A549 treated with dexamethasone at 1 μM for 4 hours (cell line): Measurements from ENCODE around the gene ENDOU. TPM values are rescaled to one million over a fixed set of nuclear protein-coding genes. Genes with fewer than 3 reads are reported as not detected.

Experiments
- total RNA-seq: library from RNA; stranded (reverse); fragments of 200-300 nt; extraction: Qiagen RNA extraction; gene quantifications from 5 replicates; pipeline ENCODE4 v1.2.3, GENCODE V29; 2022

ENDOU gene
- total RNA-seq = 0.07 to 0.09 TPM in 2 of 5 replicates, not detected in the others

DNA sequence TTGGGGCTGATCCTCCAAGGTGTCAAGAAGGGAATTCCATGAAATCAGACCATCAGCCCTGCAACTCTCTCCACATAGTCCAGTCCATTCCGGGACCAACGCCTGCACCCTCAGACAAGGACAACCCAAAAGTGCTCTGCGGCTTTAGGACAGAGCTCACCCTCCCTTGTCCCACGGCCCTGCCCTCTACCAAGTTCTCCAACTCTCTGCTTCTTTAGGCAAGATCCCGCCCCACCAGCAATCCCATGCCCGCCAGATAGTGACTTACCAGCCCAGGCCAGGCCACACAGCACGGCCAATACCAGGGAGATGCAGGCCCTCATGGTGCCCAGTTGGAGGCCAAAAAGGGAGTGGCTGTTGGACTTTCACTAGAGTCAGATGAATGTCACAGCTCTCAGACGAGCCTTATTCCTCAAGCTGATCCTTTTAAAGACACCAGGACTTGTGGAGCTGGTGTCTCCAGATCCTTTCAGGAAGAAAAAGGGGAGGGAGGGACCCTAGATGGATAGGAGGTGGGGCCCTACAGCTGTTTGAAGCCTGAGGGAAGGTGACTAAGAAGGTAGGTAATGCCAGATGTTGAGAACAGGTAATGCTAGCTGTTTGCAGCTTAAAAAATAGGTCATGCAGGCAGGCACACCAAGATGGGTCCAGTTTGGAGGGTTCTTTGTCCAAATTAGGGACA lies at the start of gene ENDOU:
ENDOU (minus strand) TSS at position 400 of the 682 bp plus-strand sequence; CDS start at position 323, 77 bp downstream.

DNA sequence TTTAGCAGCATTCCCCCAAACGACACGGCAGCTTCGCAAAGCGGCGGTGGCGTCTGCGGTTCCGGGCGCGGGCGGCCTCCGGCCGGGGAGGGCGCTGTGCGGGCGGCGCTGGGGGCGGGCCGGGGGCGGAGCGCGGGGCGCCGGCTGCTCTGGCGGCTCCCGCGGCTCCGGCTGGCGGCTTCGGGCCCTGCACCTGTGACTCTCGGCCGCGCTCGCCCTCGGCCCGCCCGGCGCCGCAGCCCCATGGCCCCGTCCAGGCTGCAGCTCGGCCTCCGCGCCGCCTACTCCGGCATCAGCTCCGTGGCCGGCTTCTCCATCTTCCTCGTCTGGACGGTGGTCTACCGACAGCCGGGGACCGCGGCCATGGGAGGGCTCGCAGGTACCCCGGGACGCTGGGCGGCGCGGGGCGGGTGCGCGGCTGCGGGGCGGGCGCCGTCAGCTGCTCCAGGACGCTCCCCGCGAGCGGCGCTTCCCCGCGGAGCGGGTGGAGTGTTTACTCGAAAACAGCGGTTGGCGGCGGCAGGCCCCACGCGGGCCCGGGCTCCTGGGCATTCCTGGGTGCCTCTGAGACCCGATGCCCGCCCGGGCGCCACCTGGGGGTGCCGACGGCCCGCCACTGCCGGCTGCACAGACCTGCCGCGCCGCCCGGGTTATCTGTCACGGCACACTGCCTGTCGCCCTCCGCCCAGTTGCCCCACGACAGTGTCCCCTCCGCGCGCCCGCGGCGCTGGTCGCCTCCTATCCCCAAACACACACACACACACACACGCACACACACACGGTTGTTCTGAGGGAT lies 48.0 kb upstream of the ENDOU start, which contains the start of gene SLC48A1:
SLC48A1 (plus strand) TSS at position 177 of the 796 bp plus-strand sequence; CDS start at position 244, 67 bp downstream.

GRCh38 chr12:47758834-47759690 lies 33.8 kb upstream of the ENDOU start, which contains the start of gene RAPGEF3:
TSS of gene RAPGEF3 (minus strand) at chr12:47758880. CDS start at chr12:47758556, 324 bp downstream.

DNA sequence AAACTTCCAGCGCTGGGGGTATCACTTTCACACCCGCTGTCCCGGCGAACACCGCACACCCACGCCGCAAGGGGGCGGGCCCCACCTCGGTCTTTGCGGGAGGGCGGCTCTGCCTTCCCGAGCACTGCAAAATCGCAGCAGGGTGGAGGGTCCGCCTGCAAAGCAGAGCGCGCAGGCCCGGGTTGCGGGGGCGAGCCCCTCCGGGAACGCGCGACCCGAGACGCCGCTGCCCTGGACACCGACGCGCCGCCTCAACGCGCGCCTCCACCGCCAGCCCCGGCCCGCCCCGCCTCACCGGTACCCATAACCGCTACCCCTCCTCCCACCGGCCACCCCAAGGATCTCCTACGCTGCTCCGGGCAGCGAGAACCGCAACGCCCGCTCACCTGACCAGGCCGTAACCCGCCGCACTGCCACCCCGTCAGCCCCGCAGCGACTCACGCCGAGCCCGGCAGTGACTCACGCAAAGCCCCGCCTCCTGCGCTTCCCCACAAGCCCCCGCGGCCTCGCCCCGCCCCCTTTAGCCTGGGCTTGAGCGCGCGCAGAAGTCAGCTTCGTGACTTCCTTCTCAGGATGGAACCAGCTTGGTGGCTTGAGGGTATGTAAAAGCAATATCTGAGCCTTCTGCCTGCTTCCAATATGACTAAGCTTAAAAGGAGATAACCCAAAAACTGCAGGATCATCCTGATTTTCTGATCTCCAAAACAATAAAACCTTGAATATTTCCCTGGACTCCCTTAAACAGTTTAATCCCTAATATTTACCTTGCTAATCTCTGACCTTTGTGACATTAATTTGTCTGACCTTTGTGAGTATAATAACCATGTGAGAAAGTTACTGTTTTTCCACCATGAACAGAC lies 19.5 kb downstream of the ENDOU start, which contains the start of gene RPAP3:
RPAP3 (minus strand) TSS at position 465 of the 860 bp plus-strand sequence. CDS start 3,190 bp downstream, outside the sequence.

Other genes starting within 250 kb of the ENDOU start
- 35.6 to 45.5 TPM (median 41.2 TPM) in 5 replicates for gene RPAP3, start 19.5 kb downstream of the ENDOU start, total RNA-seq
- 0.51 to 0.72 TPM (median 0.60 TPM) in 5 replicates for gene RAPGEF3, start 33.4 kb upstream of the ENDOU start, total RNA-seq
- gene SLC48A1, start 47.7 kb upstream of the ENDOU start, total RNA-seq = 21.1 to 30.5 TPM (median 27.9 TPM) in 5 replicates
- 47.6 to 73.5 TPM (median 65.8 TPM) in 5 replicates for gene HDAC7, start 94.4 kb upstream of the ENDOU start, total RNA-seq
- gene VDR, start 179.5 kb upstream of the ENDOU start, total RNA-seq = 2.7 to 3.5 TPM (median 3.1 TPM) in 5 replicates
- 116 to 133 TPM (median 125 TPM) in 5 replicates for gene TMEM106C, start 238.1 kb upstream of the ENDOU start, total RNA-seq